H9 (cell line): ENCODE measurements around the gene CCR8. TPM values are rescaled to one million over a fixed set of nuclear protein-coding genes. Genes with fewer than 3 reads are reported as not detected.

Experiments used
- DNase-seq: peaks from one replicate; pipeline ENCODE4 v3.0.0-alpha.2; 2017
- H2AFZ ChIP-seq: one replicate; pipeline ENCODE4 v1.6.1; 2013; ENCODE audit warnings: mild to moderate bottlenecking, low read length, control low read depth, moderate library complexity
- H2AK5ac ChIP-seq: 2 replicates; pipeline ENCODE4 v1.6.1; 2013; ENCODE audit warnings: low read length, control low read depth, mixed read lengths; ENCODE audit not compliant: insufficient read length
- H2BK120ac ChIP-seq: one replicate; pipeline ENCODE4 v1.6.1; 2013; ENCODE audit warnings: low read depth, mild to moderate bottlenecking, low read length, control low read depth, inconsistent platforms; ENCODE audit not compliant: poor library complexity, severe bottlenecking
- H2BK12ac ChIP-seq: 2 replicates; pipeline ENCODE4 v1.6.1; 2013; ENCODE audit warnings: low read length, control low read depth, mixed read lengths, low read depth; ENCODE audit not compliant: insufficient read length
- H2BK15ac ChIP-seq: 2 replicates; pipeline ENCODE4 v1.6.1; 2013; ENCODE audit warnings: low read depth, low read length, control low read depth
- H2BK20ac ChIP-seq: one replicate; pipeline ENCODE4 v1.6.1; 2013; ENCODE audit warnings: low read depth, mild to moderate bottlenecking, low read length, control low read depth, inconsistent platforms; ENCODE audit not compliant: poor library complexity, severe bottlenecking
- H2BK5ac ChIP-seq: 2 replicates; pipeline ENCODE4 v1.6.1; 2013; ENCODE audit warnings: low read length, control low read depth, mixed read lengths; ENCODE audit not compliant: insufficient read length
- H3K14ac ChIP-seq: 2 replicates; pipeline ENCODE4 v1.6.1; 2013; ENCODE audit warnings: low read length, control low read depth; ENCODE audit not compliant: insufficient read depth
- H3K18ac ChIP-seq: 2 replicates; pipeline ENCODE4 v1.6.1; 2013; ENCODE audit warnings: low read depth, mild to moderate bottlenecking, mixed read lengths, low read length, control low read depth; ENCODE audit not compliant: insufficient read length
- H3K23ac ChIP-seq: 2 replicates; pipeline ENCODE4 v1.6.1; 2013; ENCODE audit warnings: low read length, control low read depth, mixed read lengths, low read depth; ENCODE audit not compliant: insufficient read length
- H3K23me2 ChIP-seq: 2 replicates; pipeline ENCODE4 v1.6.1; 2013; ENCODE audit warnings: low read depth, mild to moderate bottlenecking, mixed read lengths, low read length, control low read depth; ENCODE audit not compliant: insufficient read length, poor library complexity, severe bottlenecking
- H3K27ac ChIP-seq: 2 replicates; pipeline ENCODE4 v1.5.1; 2013; ENCODE audit warnings: low read length, control low read depth, mixed read lengths, low read depth; ENCODE audit not compliant: insufficient read length
- H3K27me3 ChIP-seq: 2 replicates; pipeline ENCODE4 v1.6.1; 2013; ENCODE audit warnings: low read length, control low read depth, inconsistent platforms; ENCODE audit not compliant: insufficient read depth
- H3K4ac ChIP-seq: 2 replicates; pipeline ENCODE4 v1.6.1; 2013; ENCODE audit warnings: low read depth, mild to moderate bottlenecking, control low read depth, inconsistent platforms, low read length, moderate library complexity
- H3K4me1 ChIP-seq: 2 replicates; pipeline ENCODE4 v1.6.1; 2013; ENCODE audit warnings: low read length, control low read depth, inconsistent platforms; ENCODE audit not compliant: insufficient read depth
- H3K4me2 ChIP-seq: 2 replicates; pipeline ENCODE4 v1.6.1; 2013; ENCODE audit warnings: low read length, control low read depth, mixed read lengths; ENCODE audit not compliant: insufficient read length, insufficient read depth
- H3K56ac ChIP-seq: 2 replicates; pipeline ENCODE4 v1.6.1; 2013; ENCODE audit warnings: low read depth, mild to moderate bottlenecking, mixed read lengths, low read length, control low read depth; ENCODE audit not compliant: insufficient read length
- H3K79me1 ChIP-seq: 2 replicates; pipeline ENCODE4 v1.6.1; 2013; ENCODE audit warnings: low read depth, mild to moderate bottlenecking, moderate library complexity, low read length, control low read depth, inconsistent platforms; ENCODE audit not compliant: insufficient read depth, poor library complexity, severe bottlenecking
- H3K79me2 ChIP-seq: 2 replicates; pipeline ENCODE4 v1.6.1; 2013; ENCODE audit warnings: low read length, control low read depth, inconsistent platforms; ENCODE audit not compliant: insufficient read depth
- H3K9ac ChIP-seq: 2 replicates; pipeline ENCODE4 v1.6.1; 2013; ENCODE audit warnings: low read length, control low read depth, mixed read lengths; ENCODE audit not compliant: insufficient read length; ENCODE audit errors: extremely low read depth
- H3K9me3 ChIP-seq: one replicate; pipeline ENCODE4 v1.6.1; 2013; ENCODE audit warnings: low read depth, low read length, inconsistent platforms; ENCODE audit not compliant: control insufficient read depth
- H3T11ph ChIP-seq: one replicate; pipeline ENCODE4 v1.6.1; 2013; ENCODE audit warnings: mild to moderate bottlenecking, low read length, control low read depth, inconsistent platforms
- H4K20me1 ChIP-seq: one replicate; pipeline ENCODE4 v1.6.1; 2013; ENCODE audit not compliant: control insufficient read depth, insufficient read length, insufficient read depth
- H4K5ac ChIP-seq: 2 replicates; pipeline ENCODE4 v1.6.1; 2013; ENCODE audit warnings: low read depth, mild to moderate bottlenecking, mixed read lengths, low read length, control low read depth; ENCODE audit not compliant: insufficient read length
- H4K8ac ChIP-seq: replicated peaks from 2 replicates; pipeline ENCODE4 v1.6.1; 2013; ENCODE audit warnings: low read length, control low read depth, mixed read lengths, low read depth; ENCODE audit not compliant: insufficient read length
- H4K91ac ChIP-seq: 2 replicates; pipeline ENCODE4 v1.6.1; 2013; ENCODE audit warnings: low read depth, mild to moderate bottlenecking, moderate library complexity, mixed read lengths, low read length, control low read depth; ENCODE audit not compliant: insufficient read length
- H3K27ac Mint-ChIP-seq, 3 experiments: 2 replicates in 2 of 3; 3 replicates in 1 of 3; pipeline ENCODE4 v1.8.0; 2020 to 2021; ENCODE audit warnings: mixed read lengths in 3 of 3, mild to moderate bottlenecking in 1 of 3, moderate library complexity in 1 of 3
- H3K27me3 Mint-ChIP-seq: 2 replicates; pipeline ENCODE4 v1.8.0; 2021; ENCODE audit warnings: low read depth, mild to moderate bottlenecking, moderate library complexity, mixed read lengths
- H3K36me3 Mint-ChIP-seq, 3 experiments: 2 replicates in 2 of 3; 3 replicates in 1 of 3; pipeline ENCODE4 v1.8.0; 2020 to 2021; ENCODE audit warnings: low read depth in 3 of 3, mixed read lengths in 3 of 3; ENCODE audit not compliant: insufficient read depth in 1 of 3
- H3K4me1 Mint-ChIP-seq, 2 experiments: 2 replicates each; pipeline ENCODE4 v1.8.0; 2020; ENCODE audit warnings: mixed read lengths in 2 of 2
- H3K4me3 Mint-ChIP-seq, 2 experiments: 2 replicates in 1 of 2; 3 replicates in 1 of 2; pipeline ENCODE4 v1.8.0; 2020 to 2021; ENCODE audit warnings: mild to moderate bottlenecking in 2 of 2, mixed read lengths in 2 of 2, moderate library complexity in 1 of 2
- H3K9me3 Mint-ChIP-seq, 2 experiments: 2 replicates in 1 of 2; 3 replicates in 1 of 2; pipeline ENCODE4 v1.8.0; 2020; ENCODE audit warnings: mild to moderate bottlenecking in 2 of 2, mixed read lengths in 2 of 2, moderate library complexity in 1 of 2
- total RNA-seq: library from RNA; stranded (reverse); gene quantifications from 2 replicates; pipeline ENCODE4 v1.2.1, GENCODE V29; 2021
- TF ChIP-seq, protein P1 (sequence below): fragments of 200-600 bp; sonication (generic); conservative IDR thresholded peaks from 3 replicates; pipeline ENCODE4 v1.8.0; 2021; ENCODE audit warnings: antibody characterized with exemption, mild to moderate bottlenecking

CCR8 gene
- total RNA-seq, 1 experiment from 2014 or later, result 0.31 TPM

DNA sequence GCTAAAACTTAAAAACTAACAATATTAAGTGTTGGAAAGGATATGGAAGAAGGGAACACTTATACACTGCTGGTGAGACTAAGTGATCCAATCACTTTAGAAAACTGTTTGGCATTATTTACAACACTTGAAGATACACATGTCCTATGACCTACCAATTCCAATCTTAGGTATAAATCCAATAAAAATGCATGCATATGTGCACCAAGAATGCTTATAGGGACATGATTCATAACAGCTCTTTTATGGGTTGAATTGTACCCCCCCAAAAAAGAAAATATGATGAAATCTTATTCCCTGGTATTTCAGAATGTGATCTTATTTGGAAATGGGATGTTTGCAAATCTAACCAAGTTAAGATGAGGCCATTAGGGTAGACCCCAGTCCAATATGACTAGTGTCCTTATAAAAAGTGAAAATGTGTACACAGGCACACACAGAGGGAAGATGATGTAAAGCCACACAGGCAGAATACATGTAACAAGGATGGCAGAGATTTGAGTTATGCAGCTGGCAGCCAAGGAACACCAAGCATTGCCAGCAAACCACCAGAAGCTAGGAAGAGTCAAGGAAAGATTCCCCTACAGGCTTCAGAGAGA is 15.3 kb downstream of the CCR8 start:
- no peaks in the 10 kb centered on the region for H3K79me2 ChIP-seq
- Mint-ChIP-seq H3K4me3 (no peak overlapping the region), H3K27ac (no peak overlapping the region), H3K4me1 (peaks cover 28 to 29% of the 10 kb centered on the region in 2 experiments), H3K36me3 (no peaks in the 10 kb centered on the region), H3K27me3 (no peaks in the 10 kb centered on the region), H3K9me3 (no peaks in the 10 kb centered on the region)
- H3K4ac ChIP-seq, result no peak overlapping the region
- H3T11ph ChIP-seq, result no peak overlapping the region
- no peak overlapping the region for H2BK15ac ChIP-seq
- no peak overlapping the region for H3K27ac ChIP-seq
- no peaks in the 10 kb centered on the region for H3K23me2 ChIP-seq
- H3K14ac ChIP-seq, result no peak overlapping the region
- no peak for DNase-seq
- H4K5ac ChIP-seq, result no peak overlapping the region
- no peak overlapping the region for H2AK5ac ChIP-seq
- no peak overlapping the region for H3K18ac ChIP-seq
- TF ChIP-seq, protein P1, sequence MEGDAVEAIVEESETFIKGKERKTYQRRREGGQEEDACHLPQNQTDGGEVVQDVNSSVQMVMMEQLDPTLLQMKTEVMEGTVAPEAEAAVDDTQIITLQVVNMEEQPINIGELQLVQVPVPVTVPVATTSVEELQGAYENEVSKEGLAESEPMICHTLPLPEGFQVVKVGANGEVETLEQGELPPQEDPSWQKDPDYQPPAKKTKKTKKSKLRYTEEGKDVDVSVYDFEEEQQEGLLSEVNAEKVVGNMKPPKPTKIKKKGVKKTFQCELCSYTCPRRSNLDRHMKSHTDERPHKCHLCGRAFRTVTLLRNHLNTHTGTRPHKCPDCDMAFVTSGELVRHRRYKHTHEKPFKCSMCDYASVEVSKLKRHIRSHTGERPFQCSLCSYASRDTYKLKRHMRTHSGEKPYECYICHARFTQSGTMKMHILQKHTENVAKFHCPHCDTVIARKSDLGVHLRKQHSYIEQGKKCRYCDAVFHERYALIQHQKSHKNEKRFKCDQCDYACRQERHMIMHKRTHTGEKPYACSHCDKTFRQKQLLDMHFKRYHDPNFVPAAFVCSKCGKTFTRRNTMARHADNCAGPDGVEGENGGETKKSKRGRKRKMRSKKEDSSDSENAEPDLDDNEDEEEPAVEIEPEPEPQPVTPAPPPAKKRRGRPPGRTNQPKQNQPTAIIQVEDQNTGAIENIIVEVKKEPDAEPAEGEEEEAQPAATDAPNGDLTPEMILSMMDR, result no peak
- H3K9ac ChIP-seq, result no peak overlapping the region
- H3K79me1 ChIP-seq, result no peaks in the 10 kb centered on the region
- no peak overlapping the region for H3K4me2 ChIP-seq
- no peak overlapping the region for H2BK5ac ChIP-seq
- H2BK20ac ChIP-seq, result no peak overlapping the region
- H2AFZ ChIP-seq, result no peak overlapping the region
- no peaks in the 10 kb centered on the region for H3K27me3 ChIP-seq
- no peak overlapping the region for H2BK12ac ChIP-seq
- H4K20me1 ChIP-seq, result no peaks in the 10 kb centered on the region
- no peak overlapping the region for H4K8ac ChIP-seq
- no peak overlapping the region for H2BK120ac ChIP-seq
- H3K9me3 ChIP-seq, result no peaks in the 10 kb centered on the region
- H3K56ac ChIP-seq, result no peak overlapping the region
- H3K23ac ChIP-seq, result no peak overlapping the region
- H4K91ac ChIP-seq, result no peak overlapping the region
- H3K4me1 ChIP-seq, result peaks cover 12% of the 10 kb centered on the region; the same call in 1 of the 2 replicates
